Suprapubic skin (tissue), 3 donors: ENCODE measurements around the gene IL1RAP.

Experiments used
- POLR2A ChIP-seq, 2 donors: fragments of 450-650 bp; IDR thresholded peaks; one replicate each; pipeline ENCODE4 v1.6.1; 2017; ENCODE audit warnings: antibody characterized with exemption in 2 of 2, mild to moderate bottlenecking in 2 of 2, moderate library complexity in 2 of 2
- TF ChIP-seq, protein P1 (sequence below), 2 donors: fragments of 200-600 bp in 1 of 2; fragments of 450-650 bp in 1 of 2; sonication (generic) in 1 of 2; IDR thresholded peaks; one replicate each; pipeline ENCODE4 v1.5.1; 2016 to 2019; ENCODE audit warnings: antibody characterized with exemption in 2 of 2, mild to moderate bottlenecking in 1 of 2, moderate library complexity in 1 of 2

- TF ChIP-seq, protein P1, sequence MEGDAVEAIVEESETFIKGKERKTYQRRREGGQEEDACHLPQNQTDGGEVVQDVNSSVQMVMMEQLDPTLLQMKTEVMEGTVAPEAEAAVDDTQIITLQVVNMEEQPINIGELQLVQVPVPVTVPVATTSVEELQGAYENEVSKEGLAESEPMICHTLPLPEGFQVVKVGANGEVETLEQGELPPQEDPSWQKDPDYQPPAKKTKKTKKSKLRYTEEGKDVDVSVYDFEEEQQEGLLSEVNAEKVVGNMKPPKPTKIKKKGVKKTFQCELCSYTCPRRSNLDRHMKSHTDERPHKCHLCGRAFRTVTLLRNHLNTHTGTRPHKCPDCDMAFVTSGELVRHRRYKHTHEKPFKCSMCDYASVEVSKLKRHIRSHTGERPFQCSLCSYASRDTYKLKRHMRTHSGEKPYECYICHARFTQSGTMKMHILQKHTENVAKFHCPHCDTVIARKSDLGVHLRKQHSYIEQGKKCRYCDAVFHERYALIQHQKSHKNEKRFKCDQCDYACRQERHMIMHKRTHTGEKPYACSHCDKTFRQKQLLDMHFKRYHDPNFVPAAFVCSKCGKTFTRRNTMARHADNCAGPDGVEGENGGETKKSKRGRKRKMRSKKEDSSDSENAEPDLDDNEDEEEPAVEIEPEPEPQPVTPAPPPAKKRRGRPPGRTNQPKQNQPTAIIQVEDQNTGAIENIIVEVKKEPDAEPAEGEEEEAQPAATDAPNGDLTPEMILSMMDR (IDR thresholded peaks at IDR 0.05) = no peak
- TF ChIP-seq POLR2A (IDR thresholded peaks at IDR 0.05) = no peak
Observed at GRCh38 chr3:190558796-190559195, 44.9 kb downstream of the IL1RAP start.
